NCI-H1105 treated with DMSO at 0.1 percent for 48 hours (cell line): ENCODE results near the gene RALGAPA2.

Experiments used
- DNase-seq: peaks from one replicate; lab custom pipeline; 2025; lab: John Stamatoyannopoulos, UW

Gene RALGAPA2

DNA sequence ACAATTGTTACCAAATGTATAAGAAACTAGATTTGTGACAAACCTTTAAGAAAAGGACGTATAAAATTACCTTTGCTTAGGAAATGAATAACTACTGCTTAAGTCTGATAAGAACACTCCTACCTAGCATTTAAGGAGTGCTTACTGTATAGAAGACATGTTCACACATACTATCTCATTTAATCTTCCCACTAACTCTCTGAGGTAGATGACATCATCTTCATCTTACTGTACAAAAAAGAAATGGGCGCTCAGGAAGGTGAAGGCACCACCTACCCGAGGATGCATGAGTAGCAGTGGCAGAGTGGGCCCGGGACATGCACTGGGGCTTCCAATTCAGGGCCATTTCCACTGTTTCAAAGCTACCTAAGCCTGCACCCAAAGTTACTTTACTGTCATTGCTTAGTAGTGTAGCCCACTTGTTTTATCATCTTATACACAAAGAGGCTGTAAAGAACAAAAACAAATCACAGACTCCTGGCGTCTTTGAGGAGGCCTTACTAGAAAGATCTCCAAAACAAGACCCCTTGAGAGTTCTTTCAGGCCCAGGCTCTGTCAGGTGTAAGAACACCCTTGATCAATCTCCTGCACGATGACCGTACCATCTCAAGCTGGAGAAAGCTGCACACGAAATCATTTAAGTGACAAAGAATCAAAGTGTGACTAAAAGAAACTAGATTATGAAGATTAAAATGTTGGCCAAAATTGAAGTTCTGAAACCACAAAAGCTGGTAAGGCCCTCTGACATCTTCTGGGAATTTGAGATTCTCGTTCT, 216.5 kb downstream of the RALGAPA2 start:
- no peak for DNase-seq

- no peak for DNase-seq
These were observed 218.7 kb downstream of the RALGAPA2 start for GRCh38 chr20:20493701-20494100.

DNA sequence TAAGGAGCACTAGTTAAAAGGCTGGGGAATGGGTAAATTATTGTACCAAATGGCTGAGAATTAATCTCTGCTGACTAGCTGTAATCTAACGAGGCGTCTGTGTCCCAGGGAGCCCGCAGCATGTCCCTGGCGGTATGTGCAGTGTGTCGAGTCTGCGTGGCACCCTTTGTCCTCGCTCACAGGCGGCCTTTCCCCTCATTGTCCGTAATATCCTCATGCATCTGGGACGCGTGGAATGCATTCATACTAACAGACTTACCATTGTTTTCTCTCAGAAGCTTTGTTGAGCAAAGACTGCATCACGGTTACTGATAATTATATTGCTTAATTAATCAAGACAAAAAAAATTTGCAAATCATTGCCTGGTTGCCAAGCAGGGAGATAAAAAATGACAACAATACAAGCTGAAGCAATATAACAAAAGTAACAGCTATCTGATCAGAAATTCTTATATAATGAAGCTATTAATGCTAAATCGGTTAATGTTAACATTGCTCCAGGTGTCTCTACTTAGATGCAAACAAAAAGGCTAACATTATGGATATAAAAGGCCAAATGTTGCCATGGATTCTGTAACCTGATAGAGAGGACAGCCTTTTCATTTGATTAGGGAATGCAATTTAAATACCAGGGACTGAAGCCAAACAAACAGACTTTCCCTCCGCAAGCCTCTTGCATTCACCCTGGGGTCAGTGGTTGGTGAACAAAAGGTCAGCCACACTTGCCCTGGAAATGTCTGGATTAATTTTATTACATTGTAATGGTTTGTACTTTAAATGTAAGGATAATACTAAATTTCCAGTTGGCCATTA, 219.7 kb downstream of the RALGAPA2 start:
- peak; percentile 95 for DNase-seq

GRCh38 chr20:20491784-20492264, 220.6 kb downstream of the RALGAPA2 start:
- no peak for DNase-seq

- no peak for DNase-seq
These were observed 221.2 kb downstream of the RALGAPA2 start for GRCh38 chr20:20491110-20491783.

- DNase-seq = no peak
These were observed 221.8 kb downstream of the RALGAPA2 start for GRCh38 chr20:20490673-20491072.

GRCh38 chr20:20489648-20490341, 222.6 kb downstream of the RALGAPA2 start:
- DNase-seq = no peak

DNA sequence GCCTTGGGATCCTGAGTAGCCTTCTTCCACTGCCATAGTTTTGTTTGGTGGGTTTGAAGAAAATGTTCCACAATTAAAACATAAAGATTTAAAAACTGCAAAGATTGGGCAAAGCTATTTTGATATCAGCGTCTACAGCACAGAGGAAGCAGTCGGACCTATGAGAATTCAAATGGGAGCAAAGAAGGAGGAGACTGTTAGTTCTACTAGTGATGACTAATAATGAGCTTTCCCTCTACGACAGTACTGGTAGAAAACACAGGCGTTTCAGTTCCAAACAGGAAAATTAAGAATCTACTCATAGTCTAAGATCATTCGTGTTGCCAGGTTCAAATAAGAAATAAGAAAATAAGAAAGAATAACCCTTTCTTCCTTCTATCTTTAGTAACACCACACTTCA, 223.4 kb downstream of the RALGAPA2 start:
- no peak for DNase-seq

DNA sequence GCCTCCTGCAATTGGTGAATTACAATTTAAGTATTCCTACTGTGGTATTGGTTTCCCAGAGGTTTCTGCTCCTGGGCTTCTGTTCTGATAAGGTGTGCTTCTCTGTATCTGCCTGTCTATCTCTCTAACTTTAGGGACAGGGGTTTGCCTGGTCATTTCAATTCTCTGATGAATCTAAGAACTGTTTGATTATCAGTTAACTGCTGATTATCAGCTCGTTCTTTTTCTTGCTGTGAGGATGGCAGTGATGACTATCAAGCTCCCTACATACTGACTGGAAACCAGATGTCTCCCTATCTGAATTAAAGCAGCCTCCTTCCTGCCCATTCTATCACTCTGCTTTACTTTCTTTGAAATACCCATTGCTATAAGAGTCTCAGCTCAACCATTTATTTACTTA, 224.1 kb downstream of the RALGAPA2 start:
- DNase-seq = no peak

- DNase-seq = no peak
These were observed 224.6 kb downstream of the RALGAPA2 start for GRCh38 chr20:20487811-20488210.

- no peak for DNase-seq
These were observed 229.1 kb downstream of the RALGAPA2 start for GRCh38 chr20:20483328-20483727.

DNA sequence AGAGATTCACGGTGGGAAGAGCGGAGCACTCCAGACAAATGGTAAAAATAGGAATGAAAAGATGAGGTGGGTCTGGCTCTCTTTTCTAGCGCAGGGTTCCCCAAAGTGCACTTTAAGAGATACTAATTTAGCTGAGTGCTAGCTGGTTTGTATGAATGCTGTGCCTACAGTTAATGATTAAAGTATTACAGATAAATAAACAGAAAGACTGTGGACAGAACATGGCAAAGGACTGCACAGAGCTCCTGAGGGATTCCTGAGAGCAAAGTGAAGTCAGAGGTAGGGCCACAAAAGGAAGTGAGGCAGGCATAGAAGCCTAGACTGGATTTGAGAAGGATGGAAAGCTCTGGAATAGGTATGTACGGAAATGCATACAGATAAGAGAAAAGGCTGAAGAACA, 230.0 kb downstream of the RALGAPA2 start:
- no peak for DNase-seq

- DNase-seq = no peak
These were observed 231.8 kb downstream of the RALGAPA2 start for GRCh38 chr20:20480689-20481088.

- DNase-seq = no peak
These were observed 232.3 kb downstream of the RALGAPA2 start for GRCh38 chr20:20480126-20480525.

DNA sequence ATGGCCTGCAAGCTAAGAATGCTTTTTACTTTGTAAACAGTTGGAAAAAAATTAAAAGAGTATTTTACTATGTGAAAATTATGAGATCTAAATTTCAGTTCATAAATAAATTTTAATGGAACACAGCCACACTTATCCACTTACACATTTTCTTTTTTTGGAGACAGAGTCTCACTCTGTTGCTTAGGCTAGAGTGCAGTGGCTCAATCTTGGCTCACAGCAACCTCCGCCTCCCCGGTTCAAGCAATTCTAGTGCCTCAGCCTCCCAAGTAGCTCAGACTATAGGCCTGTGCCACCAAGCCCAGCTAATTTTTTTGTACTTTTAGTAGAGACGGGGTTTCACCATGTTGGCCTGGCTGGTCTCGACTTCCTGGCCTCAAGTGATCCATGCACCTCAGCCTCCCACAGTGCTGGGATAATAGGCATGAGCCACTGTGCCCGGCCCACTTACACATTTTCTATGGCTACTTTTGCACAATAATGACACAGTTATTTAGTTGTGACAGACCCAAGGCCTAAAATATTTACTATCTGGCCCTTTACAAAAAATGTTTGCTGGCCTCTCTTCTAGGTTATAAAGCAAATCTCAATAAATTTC, 234.9 kb downstream of the RALGAPA2 start:
- DNase-seq = no peak

DNA sequence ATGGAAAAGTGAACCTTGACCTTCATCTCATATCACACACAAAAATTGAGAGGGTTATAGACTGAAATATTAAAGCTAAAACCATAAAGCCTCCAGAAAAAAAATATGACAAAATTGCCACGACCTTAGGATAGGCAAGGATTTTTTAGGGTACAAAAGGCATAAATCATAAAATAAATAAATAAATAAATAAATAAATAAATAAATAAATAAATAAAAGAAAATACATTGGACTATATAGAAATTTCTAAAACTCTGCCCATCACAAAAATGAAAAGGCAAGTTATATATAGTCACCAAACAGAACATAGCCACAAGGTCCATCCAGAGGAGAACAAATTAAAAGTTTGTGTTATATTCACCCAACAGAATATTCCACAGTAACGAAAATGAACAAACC, 235.9 kb downstream of the RALGAPA2 start:
- DNase-seq = no peak

GRCh38 chr20:20473657-20474056, 238.8 kb downstream of the RALGAPA2 start:
- no peak for DNase-seq

- DNase-seq = no peak
These were observed 239.7 kb downstream of the RALGAPA2 start for GRCh38 chr20:20472684-20473274.

DNA sequence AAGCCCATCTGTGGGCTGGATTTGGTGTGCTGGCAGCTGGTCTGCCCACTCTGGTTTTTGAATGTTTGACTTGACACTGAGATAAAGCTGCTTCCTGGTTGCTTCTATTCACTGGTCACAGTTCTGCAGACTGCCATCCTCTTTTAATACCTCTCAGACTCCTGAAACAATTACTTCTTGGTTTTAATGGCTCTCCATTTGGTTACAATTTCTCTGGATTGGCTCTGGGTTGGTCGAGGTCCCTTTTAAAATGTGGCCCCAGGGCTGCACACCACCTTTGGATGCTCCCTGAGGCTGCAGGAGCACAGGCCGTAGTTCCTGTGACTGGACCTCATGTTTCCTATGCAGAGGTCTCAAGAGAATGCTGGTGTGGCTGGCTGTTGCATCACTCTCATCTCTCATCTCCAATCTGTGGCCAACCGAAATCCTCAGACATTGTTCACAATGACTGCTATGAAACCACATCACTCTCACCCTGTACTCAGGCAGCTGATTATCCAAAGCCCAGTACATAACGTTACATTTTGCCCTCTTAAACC, 246.0 kb downstream of the RALGAPA2 start:
- no peak for DNase-seq

DNA sequence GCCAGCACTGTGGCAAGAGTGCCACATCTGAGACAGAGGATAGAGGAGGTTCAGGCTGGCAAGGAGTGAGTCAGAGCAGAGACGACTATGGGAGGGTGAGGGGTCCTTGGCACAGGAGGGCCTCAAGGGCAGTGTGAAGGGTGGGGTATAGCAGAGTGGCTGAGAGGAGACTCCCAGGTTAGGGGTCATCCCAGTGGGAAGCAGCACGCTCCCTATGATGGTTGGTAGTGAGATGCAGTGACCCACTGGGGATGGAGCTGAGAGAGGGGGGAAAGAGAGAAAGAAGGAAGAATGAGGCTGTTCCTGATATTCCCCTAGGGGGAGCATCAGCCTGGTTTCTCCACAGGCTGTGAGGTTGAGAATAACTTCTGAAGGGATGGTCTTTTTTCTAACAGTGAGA, 247.2 kb downstream of the RALGAPA2 start:
- DNase-seq = peak; percentile 33

- peak; percentile 71 for DNase-seq
These were observed 248.5 kb downstream of the RALGAPA2 start for GRCh38 chr20:20463933-20464374.
